Natural killer cell (primary cell): ENCODE results near the gene SEMA3C. TPM values are rescaled to one million over a fixed set of nuclear protein-coding genes. Genes with fewer than 3 reads are reported as not detected.

ENCODE experiments used
- ATAC-seq, 3 donors: fragments of 150-1000 bp in 2 of 3; fragments of 200-7000 bp in 1 of 3; cut with Tn5 transposase; 1 replicate in 1 of 3; 2 replicates in 2 of 3; pipeline ENCODE4 v1.10.0; 2021; ENCODE audit warnings: mild to moderate bottlenecking in 2 of 3, moderate library complexity in 2 of 3
- DNase-seq, 2 donors: peaks; one replicate each; pipeline versions ENCODE4 v3.0.0 to v3.0.0-alpha.2; 2013 to 2021; ENCODE audit warnings: mixed read lengths in 1 of 2
- H3K27ac ChIP-seq: one replicate; pipeline ENCODE4 v1.5.1; 2013; ENCODE audit warnings: mild to moderate bottlenecking, low read length
- H3K27me3 ChIP-seq: one replicate; pipeline ENCODE4 v1.6.1; 2013; ENCODE audit warnings: low read length; ENCODE audit not compliant: control insufficient read depth, insufficient read depth
- H3K36me3 ChIP-seq: one replicate; pipeline ENCODE4 v1.6.1; 2013; ENCODE audit warnings: low read length; ENCODE audit not compliant: control insufficient read depth, insufficient read depth
- H3K4me1 ChIP-seq: one replicate; pipeline ENCODE4 v1.6.1; 2013; ENCODE audit warnings: low read length; ENCODE audit not compliant: control insufficient read depth, insufficient read depth
- H3K4me3 ChIP-seq: one replicate; pipeline ENCODE4 v1.5.1; 2013; ENCODE audit warnings: low read length
- H3K9me3 ChIP-seq: one replicate; pipeline ENCODE4 v1.6.1; 2013; ENCODE audit warnings: low read length; ENCODE audit not compliant: control insufficient read depth, insufficient read depth
- H3K27ac Mint-ChIP-seq, 2 donors: one replicate each; pipeline ENCODE4 v1.8.0; 2022; ENCODE audit warnings: mild to moderate bottlenecking in 2 of 2, mixed read lengths in 2 of 2, moderate library complexity in 1 of 2
- H3K27me3 Mint-ChIP-seq, 2 donors: one replicate each; pipeline ENCODE4 v1.8.0; 2022; ENCODE audit warnings: low read depth in 2 of 2, mixed read lengths in 2 of 2
- H3K36me3 Mint-ChIP-seq: one replicate; pipeline ENCODE4 v1.8.0; 2022; ENCODE audit warnings: mixed read lengths
- H3K4me1 Mint-ChIP-seq, 2 donors: one replicate each; pipeline ENCODE4 v1.8.0; 2022; ENCODE audit warnings: mixed read lengths in 2 of 2
- H3K4me3 Mint-ChIP-seq: one replicate; pipeline ENCODE4 v1.8.0; 2022; ENCODE audit warnings: mild to moderate bottlenecking, moderate library complexity, mixed read lengths
- H3K9me3 Mint-ChIP-seq, 2 donors: one replicate each; pipeline ENCODE4 v1.8.0; 2022; ENCODE audit warnings: mixed read lengths in 2 of 2
- CTCF ChIP-seq: fragments of 200-600 bp; IDR thresholded peaks from one replicate; pipeline ENCODE4 v1.8.0; 2022; ENCODE audit warnings: antibody characterized with exemption
- WGBS: methylation state at CpG from one replicate; pipeline ENCODE4 v1.1.7; 2013; ENCODE audit warnings: missing lambda C conversion rate; ENCODE audit not compliant: insufficient coverage; 5-methylcytosine and 5-hydroxymethylcytosine counted together
- intact Hi-C: fragments of 100-400 bp; cut with micrococcal nuclease; formaldehyde crosslinking; loops from one replicate; pipeline ENCODE4 v1.14.2; 2022
- total RNA-seq, 4 donors: library from RNA; stranded (reverse); fragments of 120-200 nt in 1 of 4; gene quantifications; one replicate each; pipeline versions ENCODE4 v1.2.3 to v1.2.4, GENCODE V29; 2013 to 2022

The SEMA3C gene
- total RNA-seq, 3 donors from 2014 or later (not counting 1 experiment from before 2014, with no cell fraction given) = 0.41 to 12.2 (median 0.94) TPM

DNA sequence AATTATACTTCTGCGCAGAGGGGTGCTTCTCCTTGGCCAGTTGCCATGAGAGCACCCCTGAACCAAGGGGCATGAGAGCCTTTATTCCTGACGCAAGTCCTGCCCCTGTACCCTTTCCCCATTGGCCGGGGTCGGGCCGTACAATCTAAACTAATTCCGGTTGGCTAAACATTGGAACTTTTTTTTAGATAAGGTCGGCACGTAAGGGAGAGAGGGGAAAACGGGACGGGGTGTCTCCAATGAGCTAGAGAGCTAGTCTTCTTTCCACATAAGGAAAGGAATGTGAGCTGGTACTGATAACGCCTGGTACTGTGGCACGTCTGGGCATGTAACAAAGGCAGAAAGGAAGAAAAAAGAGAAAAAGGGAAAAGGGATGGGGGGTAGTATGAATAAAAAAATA, 183.5 kb downstream of the SEMA3C start:
- 92% methylated on average over 11 of the region's 12 CpGs for WGBS

DNA sequence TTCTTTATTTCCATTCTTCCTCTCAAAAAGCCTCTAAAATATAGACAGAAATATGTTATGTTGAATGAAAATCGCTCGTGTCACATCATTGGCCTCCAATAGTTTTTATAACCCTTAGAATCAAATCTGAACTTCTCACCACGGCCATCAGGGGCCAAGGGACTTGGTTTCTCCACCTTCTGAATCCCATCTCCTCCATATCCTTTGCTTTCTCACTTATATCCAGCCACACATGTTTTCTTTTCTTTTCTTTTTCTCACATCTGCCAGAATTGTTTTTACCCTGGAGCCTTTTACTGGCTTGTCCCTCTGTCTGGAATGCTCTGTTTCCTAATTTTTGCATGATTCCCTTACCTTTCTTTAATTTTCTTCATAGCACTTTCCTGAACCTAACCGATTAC, 184.8 kb downstream of the SEMA3C start:
- H3K4me3 Mint-ChIP-seq = no peak overlapping the region
- DNase-seq = no peak
- no peaks in the 10 kb centered on the region for H3K27me3 Mint-ChIP-seq
- H3K27ac Mint-ChIP-seq = no peak overlapping the region
- no peak for ATAC-seq
- 84% methylated on average over 3 of the region's 4 CpGs for whole genome bisulfite sequencing
- no peak overlapping the region for H3K4me3 ChIP-seq
- H3K4me1 Mint-ChIP-seq = no peaks in the 10 kb centered on the region
- H3K36me3 ChIP-seq = no peaks in the 10 kb centered on the region
- H3K4me1 ChIP-seq = no peaks in the 10 kb centered on the region
- H3K36me3 Mint-ChIP-seq = no peaks in the 10 kb centered on the region
- intact Hi-C loops = no loop called here
- H3K27ac ChIP-seq = no peak overlapping the region
- no peaks in the 10 kb centered on the region for H3K9me3 ChIP-seq
- no peak for TF ChIP-seq CTCF
- H3K9me3 Mint-ChIP-seq = peaks cover 2 to 13% of the 10 kb centered on the region in 2 donors
- H3K27me3 ChIP-seq = no peaks in the 10 kb centered on the region

More for the DNA sequence above, 183.5 kb downstream of the SEMA3C start:
- H3K27ac Mint-ChIP-seq = no peak overlapping the region
- peaks cover 2 to 13% of the 10 kb centered on the region in 2 donors for H3K9me3 Mint-ChIP-seq
- Histone ChIP-seq H3K9me3 (no peaks in the 10 kb centered on the region), H3K4me1 (no peaks in the 10 kb centered on the region), H3K27me3 (no peaks in the 10 kb centered on the region), H3K36me3 (no peaks in the 10 kb centered on the region), H3K27ac (no peak overlapping the region), H3K4me3 (no peak overlapping the region)
- DNase-seq (no peak), ATAC-seq (no peak)
- H3K36me3 Mint-ChIP-seq = no peaks in the 10 kb centered on the region
- no peaks in the 10 kb centered on the region for H3K4me1 Mint-ChIP-seq
- intact Hi-C loops = no loop called here
- H3K27me3 Mint-ChIP-seq = no peaks in the 10 kb centered on the region
- no peak overlapping the region for H3K4me3 Mint-ChIP-seq
- no peak for TF ChIP-seq CTCF

GRCh38 chr7:80733333-80733915, 185.4 kb downstream of the SEMA3C start:
- Histone ChIP-seq H3K9me3 (no peaks in the 10 kb centered on the region), H3K4me3 (no peak overlapping the region), H3K4me1 (no peaks in the 10 kb centered on the region), H3K27me3 (no peaks in the 10 kb centered on the region), H3K27ac (no peak overlapping the region), H3K36me3 (no peaks in the 10 kb centered on the region)
- H3K36me3 Mint-ChIP-seq = no peaks in the 10 kb centered on the region
- WGBS = 85% methylated on average over 2 of the region's 3 CpGs
- intact Hi-C loops = no loop called here
- DNase-seq (no peak), ATAC-seq (no peak)
- H3K4me3 Mint-ChIP-seq = no peak overlapping the region
- H3K27ac Mint-ChIP-seq = no peak overlapping the region
- peaks cover 2 to 13% of the 10 kb centered on the region in 2 donors for H3K9me3 Mint-ChIP-seq
- H3K27me3 Mint-ChIP-seq = no peaks in the 10 kb centered on the region
- no peak for TF ChIP-seq CTCF
- no peaks in the 10 kb centered on the region for H3K4me1 Mint-ChIP-seq

DNA sequence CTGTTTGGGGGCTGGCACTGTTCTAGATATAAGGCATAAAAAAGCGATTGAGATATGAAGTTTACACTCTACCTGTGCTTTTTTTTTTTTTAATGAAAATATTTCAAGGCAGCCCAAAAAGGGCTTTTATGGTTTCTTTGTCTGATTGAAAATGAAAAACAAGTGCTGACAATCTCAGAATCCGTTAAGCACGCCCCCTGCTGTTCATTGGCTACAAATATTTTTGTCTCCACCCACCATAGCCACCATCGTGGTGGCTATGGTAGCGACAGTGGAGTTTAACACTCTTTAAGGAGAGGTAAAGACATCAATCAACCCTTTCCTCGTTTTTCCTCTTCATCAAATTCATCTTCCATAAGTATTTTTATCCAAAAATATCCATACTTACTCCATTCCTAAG, 186.2 kb downstream of the SEMA3C start:
- intact Hi-C loops = no loop called here
- no peak overlapping the region for H3K27ac Mint-ChIP-seq
- H3K4me1 Mint-ChIP-seq = no peaks in the 10 kb centered on the region
- no peaks in the 10 kb centered on the region for H3K36me3 ChIP-seq
- DNase-seq (no peak), ATAC-seq (no peak)
- no peak overlapping the region for H3K4me3 ChIP-seq
- peaks cover 2 to 13% of the 10 kb centered on the region in 2 donors for H3K9me3 Mint-ChIP-seq
- no peaks in the 10 kb centered on the region for H3K36me3 Mint-ChIP-seq
- no peaks in the 10 kb centered on the region for H3K9me3 ChIP-seq
- no peaks in the 10 kb centered on the region for H3K27me3 ChIP-seq
- no peaks in the 10 kb centered on the region for H3K27me3 Mint-ChIP-seq
- TF ChIP-seq CTCF = no peak
- no peak overlapping the region for H3K27ac ChIP-seq
- 72% methylated on average over 5 of the region's 6 CpGs for WGBS
- H3K4me1 ChIP-seq = no peaks in the 10 kb centered on the region
- H3K4me3 Mint-ChIP-seq = no peak overlapping the region
